HG03378 (cell line): ENCODE data around the gene ATOH1.
A peak's percentile ranks its signal among the peaks of the same experiment; 100 is the strongest.

ENCODE experiments used
- ATAC-seq: cut with Tn5 transposase; IDR thresholded peaks from one replicate; pipeline ENCODE4 v1.9.1; 2021; ENCODE audit warnings: mild to moderate bottlenecking, moderate library complexity; ENCODE audit not compliant: unreplicated experiment

ATOH1 gene

GRCh38 chr4:93828332-93828994 lies at the start of gene ATOH1:
ATOH1 (plus strand) TSS chr4:93828753; CDS start chr4:93828927, 174 bp downstream.
- no peak for ATAC-seq

GRCh38 chr4:93779228-93779627 lies 49.3 kb upstream of the ATOH1 start:
- no peak for ATAC-seq

GRCh38 chr4:93780080-93780479 lies 48.5 kb upstream of the ATOH1 start:
- no peak for ATAC-seq

- ATAC-seq, result no peak
Observed at GRCh38 chr4:93781198-93781597, 47.4 kb upstream of the ATOH1 start.

- no peak for ATAC-seq
Observed at GRCh38 chr4:93786149-93786548, 42.4 kb upstream of the ATOH1 start.

GRCh38 chr4:93788712-93789111 lies 39.8 kb upstream of the ATOH1 start:
- ATAC-seq, result no peak

- ATAC-seq, result peak; percentile 84
Observed at GRCh38 chr4:93791570-93792195, 36.9 kb upstream of the ATOH1 start.

GRCh38 chr4:93802045-93802444 lies 26.5 kb upstream of the ATOH1 start:
- no peak for ATAC-seq

GRCh38 chr4:93809773-93810172 lies 18.8 kb upstream of the ATOH1 start:
- no peak for ATAC-seq

GRCh38 chr4:93810340-93810992 lies 18.1 kb upstream of the ATOH1 start:
- no peak for ATAC-seq

- no peak for ATAC-seq
Observed at GRCh38 chr4:93813092-93813491, 15.5 kb upstream of the ATOH1 start.

- no peak for ATAC-seq
Observed at GRCh38 chr4:93814141-93814540, 14.4 kb upstream of the ATOH1 start.

- no peak for ATAC-seq
Observed at GRCh38 chr4:93814722-93815121, 13.8 kb upstream of the ATOH1 start.

GRCh38 chr4:93825551-93826216 lies 2.9 kb upstream of the ATOH1 start:
- no peak for ATAC-seq

- no peak for ATAC-seq
Observed at GRCh38 chr4:93827272-93827947, 1.1 kb upstream of the ATOH1 start.

GRCh38 chr4:93828995-93829819 lies 654 bp downstream of the ATOH1 start:
- no peak for ATAC-seq

- ATAC-seq, result no peak
Observed at GRCh38 chr4:93829820-93830687, 1.5 kb downstream of the ATOH1 start.

GRCh38 chr4:93831716-93832496 lies 3.4 kb downstream of the ATOH1 start:
- ATAC-seq, result no peak
